HS-27A (cell line): ENCODE results near the gene CA5B.
"Not testable (repeated sequence)": the region's sequence is repeated elsewhere in the genome, so short reads cannot be mapped to it uniquely, and the experiment has no call there.

Source experiments
- DNase-seq: peaks from one replicate; pipeline ENCODE4 v3.0.0-alpha.2; 2012; ENCODE audit warnings: low read depth, missing footprints

Gene CA5B

DNA sequence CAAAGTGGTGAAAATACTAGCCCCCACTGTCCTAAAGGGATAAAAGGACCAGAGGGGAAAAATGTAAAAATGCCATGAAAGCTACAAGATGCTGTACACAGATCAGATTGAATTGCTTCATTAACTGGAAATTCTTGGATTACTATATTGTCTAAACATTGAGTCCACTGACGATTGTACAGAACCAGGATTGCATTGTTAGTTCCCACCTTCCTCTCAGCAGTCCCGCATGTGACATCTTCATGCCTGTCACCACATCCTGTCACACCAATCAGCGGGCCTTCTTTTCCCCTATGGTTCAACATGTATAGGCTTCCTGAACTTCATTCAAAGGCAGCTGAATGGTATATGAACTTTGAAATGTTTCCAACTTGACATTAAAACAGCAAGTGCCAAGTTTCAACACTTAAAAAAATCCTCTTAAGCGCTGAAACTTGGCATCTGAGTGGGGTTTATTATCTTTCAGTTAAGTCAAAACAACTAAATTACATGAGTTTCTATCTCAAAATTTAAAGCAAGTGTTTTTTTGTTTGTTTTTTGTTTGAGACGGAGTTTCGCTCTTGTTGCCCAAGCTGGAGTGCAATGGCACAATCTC, 76.8 kb downstream of the CA5B start:
- no peak for DNase-seq

DNA sequence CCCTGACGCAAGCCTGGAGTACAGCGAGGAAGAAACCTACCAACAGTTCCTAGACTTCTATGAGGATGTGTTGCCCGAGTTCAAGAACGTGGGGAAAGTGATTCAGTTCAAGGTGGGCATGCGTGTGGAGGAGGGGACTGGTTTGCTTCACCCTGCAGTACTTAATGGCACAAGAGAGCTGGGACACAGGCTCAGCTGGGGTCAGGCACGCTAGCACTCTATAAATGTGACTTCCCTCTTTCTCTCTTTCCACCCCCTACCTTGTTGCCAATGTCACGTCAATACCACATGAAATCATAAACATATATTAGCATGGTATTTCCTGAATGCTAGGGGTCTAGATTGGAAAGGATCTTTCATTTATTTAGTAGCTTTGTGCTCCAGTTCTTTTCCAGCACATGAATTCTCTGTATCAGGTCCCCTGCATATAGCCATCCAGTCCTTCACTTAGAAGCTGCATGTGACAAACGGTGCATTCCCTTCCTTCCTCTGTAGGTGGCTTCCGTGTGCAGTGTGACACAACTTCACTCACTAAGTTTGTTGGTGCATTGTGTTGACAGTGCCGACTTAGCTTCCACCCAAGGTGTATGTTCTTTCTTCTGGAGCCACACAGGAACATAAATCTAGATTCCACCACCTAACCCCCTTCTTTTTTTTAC, 77.8 kb downstream of the CA5B start:
- DNase-seq = no peak

DNA sequence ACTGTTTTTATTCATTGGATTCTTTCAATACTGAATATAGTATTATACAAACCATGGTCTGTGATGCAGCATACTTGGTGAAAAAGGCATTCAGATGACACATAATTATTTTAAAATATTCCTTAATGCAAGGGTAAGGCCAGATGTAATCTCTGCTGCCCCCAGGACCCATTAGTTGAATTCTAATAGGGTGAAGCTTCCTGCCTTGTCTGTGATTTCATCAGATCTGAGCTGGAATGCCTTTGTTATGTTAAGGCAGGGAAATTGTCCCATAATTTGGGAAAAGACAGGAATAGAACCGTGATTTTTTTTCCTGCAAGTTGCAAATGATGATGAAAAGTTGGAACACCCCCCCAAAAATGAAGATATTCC, 78.4 kb downstream of the CA5B start:
- no peak for DNase-seq

DNA sequence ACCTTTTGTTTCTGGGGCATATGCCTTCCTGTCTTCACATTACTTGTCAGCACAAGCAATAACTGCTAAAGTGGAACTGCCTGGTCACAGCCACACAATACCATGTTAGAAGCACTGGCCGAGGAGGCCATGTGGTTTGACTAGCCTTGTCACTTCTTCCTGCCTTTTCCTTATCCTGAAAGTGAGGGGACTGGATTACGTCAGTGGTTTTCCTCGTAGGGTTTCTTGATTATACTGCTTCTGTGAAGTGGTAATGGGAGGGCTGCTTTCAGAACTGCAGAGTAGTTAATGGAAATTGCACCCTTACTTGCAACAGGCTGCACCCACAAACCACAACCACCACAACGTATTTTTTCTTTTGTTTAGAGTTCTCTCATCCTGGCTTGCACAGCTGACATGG, 78.8 kb downstream of the CA5B start:
- no peak for DNase-seq

DNA sequence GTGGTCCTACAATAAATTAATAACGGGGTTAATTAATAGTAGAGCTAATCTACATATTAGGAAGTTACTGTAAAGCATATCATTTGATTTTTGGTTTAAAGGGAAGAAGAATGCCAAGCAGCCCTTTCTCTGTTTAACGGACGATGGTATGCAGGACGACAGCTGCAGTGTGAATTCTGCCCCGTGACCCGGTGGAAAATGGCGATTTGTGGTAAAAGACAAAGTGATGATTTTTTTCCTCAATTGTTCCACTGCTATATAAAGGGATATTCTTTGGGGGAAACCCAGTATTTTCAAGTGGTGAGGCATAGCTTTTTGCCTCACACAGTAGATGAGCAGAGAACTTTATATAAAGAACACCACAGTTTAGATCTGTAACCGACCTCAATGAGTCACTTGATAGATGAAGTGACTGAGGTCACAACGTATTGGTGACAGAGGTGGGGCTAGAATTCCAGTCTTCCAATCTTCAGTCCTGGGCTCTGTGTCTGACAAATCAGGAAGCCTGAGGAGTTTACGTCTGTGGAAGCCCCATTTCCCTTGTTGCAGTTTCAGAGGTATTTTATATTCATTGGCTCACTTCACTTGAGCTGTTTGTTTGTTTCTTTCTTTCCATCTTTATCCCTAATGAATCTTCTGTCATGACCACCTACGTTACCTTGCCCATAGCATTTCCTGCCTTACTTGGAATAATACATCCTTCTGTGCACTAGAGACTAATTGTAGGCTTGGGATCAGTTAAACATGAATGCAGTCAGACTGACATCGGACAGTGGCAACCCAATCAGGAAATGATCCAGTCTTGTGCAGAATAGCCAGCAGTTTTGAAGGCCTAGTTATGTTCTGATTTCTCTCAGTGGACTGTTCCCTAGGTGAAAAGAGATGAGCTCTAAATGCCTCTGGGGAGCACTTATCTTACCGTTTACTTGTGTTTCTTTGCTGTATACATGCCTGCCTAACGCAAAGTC, 82.3 kb downstream of the CA5B start:
- DNase-seq = no peak

DNA sequence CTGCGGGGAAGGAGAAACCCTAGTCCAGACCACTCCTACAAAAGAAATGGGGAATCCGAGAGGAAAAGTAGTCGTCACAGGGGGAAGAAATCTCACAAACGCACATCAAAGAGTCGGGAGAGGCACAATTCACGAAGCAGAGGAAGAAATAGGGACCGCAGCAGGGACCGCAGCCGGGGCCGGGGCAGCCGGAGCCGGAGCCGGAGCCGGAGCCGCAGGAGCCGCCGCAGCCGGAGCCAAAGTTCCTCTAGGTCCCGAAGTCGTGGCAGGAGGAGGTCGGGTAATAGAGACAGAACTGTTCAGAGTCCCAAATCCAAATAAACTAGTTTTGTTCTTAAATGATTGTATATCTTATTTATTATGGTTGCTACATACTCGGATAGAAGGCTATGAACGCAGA, 84.9 kb downstream of the CA5B start:
- DNase-seq = no peak

DNA sequence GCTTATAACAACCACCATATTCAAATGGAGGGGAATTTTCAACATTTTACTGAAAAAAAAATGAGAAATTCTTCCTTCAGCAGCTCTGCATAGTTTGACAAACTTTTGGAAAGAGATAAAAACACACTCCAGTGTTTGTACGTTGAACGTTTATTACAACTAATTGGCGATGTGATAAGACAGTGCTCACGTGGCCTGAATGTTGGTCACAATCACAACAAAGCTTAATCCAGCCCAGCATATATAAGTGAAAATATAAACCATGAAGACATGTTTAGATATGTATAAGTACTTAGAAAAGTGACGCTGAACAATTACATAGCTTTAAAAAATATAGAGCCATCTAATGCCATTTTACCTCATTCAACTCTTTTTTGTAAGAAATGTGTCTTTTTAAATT, 87.9 kb downstream of the CA5B start:
- no peak for DNase-seq

DNA sequence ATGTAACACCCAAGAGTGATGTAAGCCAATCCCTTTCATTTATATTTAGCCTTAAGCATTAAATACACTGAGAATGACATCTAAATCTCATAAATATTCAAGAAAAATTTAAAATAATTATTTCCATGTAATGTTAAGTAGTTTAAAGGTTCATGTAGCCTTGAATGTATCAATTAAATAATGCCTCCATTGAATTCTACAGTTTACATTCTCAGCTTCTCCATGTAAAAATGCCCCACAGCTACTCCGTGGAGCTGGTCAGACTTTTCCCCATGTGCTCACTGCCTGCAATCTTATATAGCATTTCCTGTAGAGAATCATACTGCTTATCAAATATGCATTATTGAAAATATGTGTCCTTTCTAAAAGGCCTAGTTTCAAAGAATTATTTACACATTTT, 91.1 kb downstream of the CA5B start:
- DNase-seq = no peak

DNA sequence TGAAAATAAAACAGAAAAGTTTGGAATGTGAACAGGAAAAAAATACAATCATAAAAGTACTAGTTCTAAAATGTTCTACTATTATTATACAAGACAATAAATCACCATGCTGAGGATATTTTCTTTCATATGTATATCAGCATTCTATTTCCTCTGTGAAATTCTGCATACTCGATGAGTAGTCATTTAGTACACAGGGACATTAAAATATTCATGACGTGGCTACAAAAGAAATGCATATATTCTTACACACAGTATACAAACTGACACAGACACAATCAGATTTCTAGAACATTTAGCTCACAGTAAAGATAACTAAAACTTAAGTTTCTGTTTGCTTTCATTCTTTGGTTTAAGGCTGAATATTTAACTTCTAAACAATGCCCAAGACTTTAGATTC, 93.3 kb downstream of the CA5B start:
- not testable (repeated sequence) for DNase-seq

DNA sequence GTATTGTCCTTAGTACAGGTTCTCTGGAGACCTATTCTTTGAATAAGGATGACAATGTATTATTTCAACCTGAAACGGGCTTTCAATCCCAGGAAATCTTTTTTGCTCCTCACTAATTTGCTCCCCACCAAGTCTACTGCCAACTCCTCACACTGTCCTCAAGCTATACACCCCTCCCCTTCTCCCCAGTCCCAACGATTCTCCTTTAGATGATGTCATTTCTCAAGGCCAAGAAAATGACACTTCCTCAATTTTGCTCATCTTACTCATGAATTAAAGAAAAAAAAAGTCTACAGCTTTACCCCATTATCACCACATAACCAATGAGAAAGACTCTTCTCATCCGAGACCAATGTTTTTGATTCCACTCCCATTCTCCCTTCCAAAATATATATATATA, 96.0 kb downstream of the CA5B start:
- DNase-seq = no peak

DNA sequence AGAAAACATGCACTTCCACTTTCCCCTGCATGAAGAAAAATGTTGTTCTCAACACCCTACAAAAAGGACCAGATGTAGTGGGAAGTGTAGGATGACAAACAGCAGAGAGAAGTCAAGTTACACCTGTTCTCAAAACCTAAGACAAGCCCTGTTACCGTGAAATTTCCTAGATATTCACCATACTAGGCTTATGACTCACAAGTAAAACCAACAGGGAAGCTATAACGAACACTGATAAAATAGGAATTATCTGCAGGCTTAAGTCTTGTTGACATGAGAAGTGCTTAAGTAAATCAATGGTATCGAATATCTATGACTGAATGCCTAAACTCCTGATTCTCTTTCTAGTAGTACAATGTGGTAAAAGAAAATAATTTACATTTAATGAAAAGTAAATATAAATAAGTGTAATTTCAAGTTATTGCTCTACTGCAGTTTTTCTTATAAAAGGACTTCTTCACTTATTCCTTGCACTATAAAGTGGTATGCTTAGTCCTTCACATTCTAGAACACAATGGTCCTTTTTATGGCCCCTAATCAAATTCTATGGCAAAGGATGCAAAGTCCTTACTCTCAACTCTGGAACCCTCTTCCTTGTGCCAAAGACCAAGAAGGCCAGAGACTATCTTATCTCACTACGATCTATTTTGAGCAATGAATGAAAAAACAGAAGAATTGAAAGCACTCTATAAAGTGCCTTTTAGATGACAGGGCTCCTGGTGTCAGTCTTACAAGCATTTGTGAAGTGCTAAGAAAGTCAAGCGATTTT, 96.9 kb downstream of the CA5B start:
- no peak for DNase-seq
